Measurements from ENCODE around the gene CMTM5.

DNA sequence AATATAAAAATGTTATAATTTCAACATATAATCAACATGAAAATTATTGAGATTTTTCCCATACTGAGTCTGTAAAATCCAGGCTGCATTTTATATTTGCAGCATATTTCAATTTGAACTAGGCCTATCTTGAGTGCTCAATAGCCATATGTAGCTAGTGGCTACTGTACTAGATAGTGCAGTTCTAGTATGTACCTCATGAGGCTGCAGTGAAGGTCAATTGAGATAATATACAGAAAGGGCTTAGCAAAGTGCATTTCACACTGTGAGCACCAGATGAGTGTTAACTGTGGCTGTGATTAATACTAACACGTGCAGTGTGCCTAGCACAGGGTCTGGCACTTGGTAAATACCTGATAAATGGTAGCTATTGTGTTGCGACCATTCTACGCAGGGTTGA lies 18.8 kb upstream of the CMTM5 start:
- TF ChIP-seq POLR2A (IDR thresholded peaks at IDR 0.05) = no peak
- TF ChIP-seq, protein P1, sequence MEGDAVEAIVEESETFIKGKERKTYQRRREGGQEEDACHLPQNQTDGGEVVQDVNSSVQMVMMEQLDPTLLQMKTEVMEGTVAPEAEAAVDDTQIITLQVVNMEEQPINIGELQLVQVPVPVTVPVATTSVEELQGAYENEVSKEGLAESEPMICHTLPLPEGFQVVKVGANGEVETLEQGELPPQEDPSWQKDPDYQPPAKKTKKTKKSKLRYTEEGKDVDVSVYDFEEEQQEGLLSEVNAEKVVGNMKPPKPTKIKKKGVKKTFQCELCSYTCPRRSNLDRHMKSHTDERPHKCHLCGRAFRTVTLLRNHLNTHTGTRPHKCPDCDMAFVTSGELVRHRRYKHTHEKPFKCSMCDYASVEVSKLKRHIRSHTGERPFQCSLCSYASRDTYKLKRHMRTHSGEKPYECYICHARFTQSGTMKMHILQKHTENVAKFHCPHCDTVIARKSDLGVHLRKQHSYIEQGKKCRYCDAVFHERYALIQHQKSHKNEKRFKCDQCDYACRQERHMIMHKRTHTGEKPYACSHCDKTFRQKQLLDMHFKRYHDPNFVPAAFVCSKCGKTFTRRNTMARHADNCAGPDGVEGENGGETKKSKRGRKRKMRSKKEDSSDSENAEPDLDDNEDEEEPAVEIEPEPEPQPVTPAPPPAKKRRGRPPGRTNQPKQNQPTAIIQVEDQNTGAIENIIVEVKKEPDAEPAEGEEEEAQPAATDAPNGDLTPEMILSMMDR (IDR thresholded peaks at IDR 0.05) = no peak
